Vagina (tissue), 2 donors: ENCODE data around the gene BTNL3.

ENCODE experiments used
- POLR2AphosphoS5 ChIP-seq, 2 donors: sonication (generic); formaldehyde crosslinking; IDR thresholded peaks; one replicate each; pipeline ENCODE4 v1.9.0; 2017; ENCODE audit warnings: antibody characterized with exemption in 2 of 2, mild to moderate bottlenecking in 2 of 2, low read depth in 1 of 2; ENCODE audit not compliant: insufficient read depth in 1 of 2
- TF ChIP-seq, protein P1 (sequence below), 3 experiments: fragments of 450-650 bp in 2 of 3; fragments of 200-600 bp in 1 of 3; sonication (generic) in 1 of 3; IDR thresholded peaks; one replicate each; pipeline ENCODE4 v1.5.1; 2017 to 2019; ENCODE audit warnings: antibody characterized with exemption in 3 of 3, mild to moderate bottlenecking in 2 of 3, moderate library complexity in 2 of 3

- TF ChIP-seq, protein P1, sequence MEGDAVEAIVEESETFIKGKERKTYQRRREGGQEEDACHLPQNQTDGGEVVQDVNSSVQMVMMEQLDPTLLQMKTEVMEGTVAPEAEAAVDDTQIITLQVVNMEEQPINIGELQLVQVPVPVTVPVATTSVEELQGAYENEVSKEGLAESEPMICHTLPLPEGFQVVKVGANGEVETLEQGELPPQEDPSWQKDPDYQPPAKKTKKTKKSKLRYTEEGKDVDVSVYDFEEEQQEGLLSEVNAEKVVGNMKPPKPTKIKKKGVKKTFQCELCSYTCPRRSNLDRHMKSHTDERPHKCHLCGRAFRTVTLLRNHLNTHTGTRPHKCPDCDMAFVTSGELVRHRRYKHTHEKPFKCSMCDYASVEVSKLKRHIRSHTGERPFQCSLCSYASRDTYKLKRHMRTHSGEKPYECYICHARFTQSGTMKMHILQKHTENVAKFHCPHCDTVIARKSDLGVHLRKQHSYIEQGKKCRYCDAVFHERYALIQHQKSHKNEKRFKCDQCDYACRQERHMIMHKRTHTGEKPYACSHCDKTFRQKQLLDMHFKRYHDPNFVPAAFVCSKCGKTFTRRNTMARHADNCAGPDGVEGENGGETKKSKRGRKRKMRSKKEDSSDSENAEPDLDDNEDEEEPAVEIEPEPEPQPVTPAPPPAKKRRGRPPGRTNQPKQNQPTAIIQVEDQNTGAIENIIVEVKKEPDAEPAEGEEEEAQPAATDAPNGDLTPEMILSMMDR (IDR thresholded peaks at IDR 0.05) = no peak
- no peak for TF ChIP-seq POLR2AphosphoS5 (IDR thresholded peaks at IDR 0.05; ENCODE audit: insufficient read depth in 1 of 2, low read depth in 1 of 2)
These were observed 13.9 kb upstream of the BTNL3 start for GRCh38 chr5:180974612-180975315.
